Gastrocnemius medialis (tissue), 4 donors: ENCODE data around the gene PXMP2.

Source experiments
- CTCF ChIP-seq, 5 experiments: fragments of 450-650 bp in 3 of 5; fragments of 200-600 bp in 2 of 5; sonication (generic) in 2 of 5; IDR thresholded peaks in 4 of 5; conservative IDR thresholded peaks in 1 of 5; 1 replicate in 4 of 5; 2 replicates in 1 of 5; pipeline ENCODE4 v1.5.1; 2016 to 2019; ENCODE audit warnings: antibody characterized with exemption in 5 of 5, mild to moderate bottlenecking in 3 of 5, moderate library complexity in 3 of 5
- POLR2A ChIP-seq, 2 donors: fragments of 450-650 bp; IDR thresholded peaks; one replicate each; pipeline ENCODE4 v1.6.1; 2017; ENCODE audit warnings: antibody characterized with exemption in 2 of 2, mild to moderate bottlenecking in 2 of 2, moderate library complexity in 2 of 2

GRCh38 chr12:132642846-132643835 lies 44.2 kb upstream of the PXMP2 start:
- TF ChIP-seq CTCF (IDR thresholded peaks at IDR 0.05 in 4 of 5, conservative IDR thresholded peaks at IDR 0.05 in 1 of 5) (no peak), POLR2A (IDR thresholded peaks at IDR 0.05) (no peak)
